C4-2B (cell line): ENCODE results near the gene ARNT2.

Experiments
- CTCF ChIP-seq: fragments of 450-650 bp; conservative IDR thresholded peaks from 2 replicates; pipeline ENCODE4 v1.5.1; 2017; ENCODE audit warnings: mild to moderate bottlenecking
- ZFX ChIP-seq: fragments of 450-650 bp; IDR thresholded peaks from 2 replicates; pipeline ENCODE4 v1.6.1; 2017

GRCh38 chr15:80388326-80388725 is 15.9 kb upstream of the ARNT2 start:
- TF ChIP-seq CTCF (no peak), ZFX (no peak)
